Measurements from ENCODE around the gene SLC26A9. TPM values are rescaled to one million over a fixed set of nuclear protein-coding genes. Genes with fewer than 3 reads are reported as not detected.

Gene SLC26A9
- total RNA-seq, 1 donor from 2014 or later: not detected

DNA sequence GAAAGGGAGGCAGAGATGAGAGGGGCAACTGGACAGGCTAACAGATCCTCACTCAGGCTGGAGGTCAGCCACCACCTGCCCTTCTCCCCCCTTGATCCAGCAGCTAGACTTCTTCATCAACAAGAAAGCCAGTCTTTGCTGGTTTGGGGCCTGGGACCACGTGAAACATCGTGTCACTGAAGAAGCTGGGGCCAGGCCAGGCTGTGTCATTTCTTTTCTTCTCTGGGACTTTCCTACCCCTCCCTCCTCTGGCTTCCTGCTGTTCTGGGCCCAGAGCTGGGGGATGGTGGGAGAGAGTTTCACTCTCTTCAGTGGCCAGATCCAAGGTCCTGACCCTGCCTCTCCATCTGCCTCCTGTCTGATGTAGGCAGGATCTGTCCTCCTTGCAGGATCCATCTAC lies 18.1 kb upstream of the SLC26A9 start:
- no peak overlapping the region for H3K4me3 Mint-ChIP-seq

DNA sequence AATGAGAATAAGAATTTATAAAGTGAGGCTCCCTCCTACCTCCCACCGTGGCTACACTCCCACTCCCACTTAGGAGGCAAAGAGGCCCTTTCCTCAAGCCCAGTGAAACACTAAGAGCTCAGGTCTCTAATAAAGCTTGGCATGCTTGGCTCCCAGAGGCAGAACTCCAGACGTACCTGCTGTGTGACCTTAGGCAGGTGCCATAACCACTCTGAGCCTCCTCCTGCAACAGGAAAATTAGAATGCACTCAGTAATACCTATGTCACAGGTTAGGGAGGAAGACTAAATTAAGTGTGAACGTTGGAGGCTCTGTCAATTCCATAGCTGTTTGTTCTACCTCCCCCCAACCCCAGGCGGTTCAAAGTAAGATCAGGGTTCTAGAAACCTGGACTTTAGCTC lies 16.5 kb upstream of the SLC26A9 start:
- intact Hi-C loops (cut with micrococcal nuclease): no loop called here
- Mint-ChIP-seq H3K4me1 (no peaks in the 10 kb centered on the region), H3K27me3 (peaks cover 10% of the 10 kb centered on the region)

More for the DNA sequence above, 18.1 kb upstream of the SLC26A9 start:
- intact Hi-C loops (cut with micrococcal nuclease): no loop called here
- no peaks in the 10 kb centered on the region for H3K36me3 Mint-ChIP-seq (ENCODE audit: low read depth)
- POLR2A ChIA-PET: no interaction called here
- H3K4me1 Mint-ChIP-seq: no peaks in the 10 kb centered on the region
- no peak for TF ChIP-seq CTCF (IDR thresholded peaks at IDR 0.05)
- ATAC-seq (ENCODE audit: low read depth) (no peak), DNase-seq (no peak)
- H3K9me3 Mint-ChIP-seq: no peaks in the 10 kb centered on the region
- CTCF ChIA-PET: interaction anchor here (3.5 kb wide), 1 partner anchor 17 kb away, joined by 13 read pairs; no protein-coding TSS in a partner anchor
- no peak overlapping the region for H3K27ac Mint-ChIP-seq
- H3K27me3 Mint-ChIP-seq: peaks cover 8% of the 10 kb centered on the region

DNA sequence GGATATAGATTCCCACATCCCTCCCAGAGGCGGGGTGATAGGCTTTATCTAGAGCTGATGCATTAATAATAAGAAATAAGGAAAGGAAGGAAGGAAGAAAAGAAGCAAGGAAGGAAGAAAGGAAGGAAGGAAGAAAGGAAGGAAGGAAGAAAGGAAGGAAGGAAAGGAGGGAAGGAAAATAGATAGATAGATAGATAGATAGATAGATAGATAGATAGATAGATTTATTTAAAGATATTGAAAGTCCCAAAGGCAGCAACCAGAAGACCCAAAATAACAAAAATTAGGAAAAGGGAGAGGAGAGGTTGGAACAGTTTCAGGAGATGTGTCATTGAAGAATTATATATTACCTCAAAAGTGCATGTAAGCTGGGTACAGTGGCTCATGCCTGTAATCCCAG lies 12.2 kb upstream of the SLC26A9 start:
- Mint-ChIP-seq H3K27ac (no peak overlapping the region), H3K27me3 (peaks cover 8% of the 10 kb centered on the region), H3K4me3 (no peak overlapping the region), H3K9me3 (no peaks in the 10 kb centered on the region), H3K36me3 (ENCODE audit: low read depth) (no peaks in the 10 kb centered on the region), H3K4me1 (no peaks in the 10 kb centered on the region)
- intact Hi-C loops (cut with micrococcal nuclease): no loop called here
- TF ChIP-seq CTCF (IDR thresholded peaks at IDR 0.05): no peak
- DNase-seq (no peak), ATAC-seq (ENCODE audit: low read depth) (no peak)
- ChIA-PET POLR2A (no interaction called here), CTCF (no interaction called here)

More for the DNA sequence above, 16.5 kb upstream of the SLC26A9 start:
- DNase-seq (no peak), ATAC-seq (ENCODE audit: low read depth) (no peak)
- no peaks in the 10 kb centered on the region for H3K9me3 Mint-ChIP-seq
- no peak for TF ChIP-seq CTCF (IDR thresholded peaks at IDR 0.05)
- no peak overlapping the region for H3K27ac Mint-ChIP-seq
- H3K4me3 Mint-ChIP-seq: no peak overlapping the region
- no peaks in the 10 kb centered on the region for H3K36me3 Mint-ChIP-seq (ENCODE audit: low read depth)
- POLR2A ChIA-PET: no interaction called here
- CTCF ChIA-PET: interaction anchor here (3.5 kb wide), 1 partner anchor 18 kb away, joined by 13 read pairs; no protein-coding TSS in a partner anchor

- ChIA-PET CTCF (interaction anchor here (1.4 kb wide), 1 partner anchor 23 kb away, joined by 3 read pairs; no protein-coding TSS in a partner anchor), POLR2A (no interaction called here)
- no peak overlapping the region for H3K4me3 Mint-ChIP-seq
- no peak for TF ChIP-seq CTCF (IDR thresholded peaks at IDR 0.05)
- ATAC-seq (ENCODE audit: low read depth) (no peak), DNase-seq (no peak)
- H3K9me3 Mint-ChIP-seq: no peaks in the 10 kb centered on the region
- intact Hi-C loops (cut with micrococcal nuclease): no loop called here
- H3K36me3 Mint-ChIP-seq (ENCODE audit: low read depth): no peaks in the 10 kb centered on the region
- peaks cover 6% of the 10 kb centered on the region for H3K27me3 Mint-ChIP-seq
- H3K27ac Mint-ChIP-seq: no peak overlapping the region
- no peaks in the 10 kb centered on the region for H3K4me1 Mint-ChIP-seq
Measured at GRCh38 chr1:205954819-205955404, 11.7 kb upstream of the SLC26A9 start.

- H3K9me3 Mint-ChIP-seq: no peaks in the 10 kb centered on the region
Measured at GRCh38 chr1:205951746-205952145, 8.5 kb upstream of the SLC26A9 start.

More at GRCh38 chr1:205951746-205952145, 8.5 kb upstream of the SLC26A9 start:
- no peak for ATAC-seq (ENCODE audit: low read depth)
- no peak overlapping the region for H3K4me3 Mint-ChIP-seq
- intact Hi-C loops (cut with micrococcal nuclease): no loop called here
- no peak for DNase-seq
- ChIA-PET POLR2A (no interaction called here), CTCF (no interaction called here)
- H3K4me1 Mint-ChIP-seq: peaks cover 6% of the 10 kb centered on the region
- H3K27me3 Mint-ChIP-seq: peaks cover 2% of the 10 kb centered on the region
- H3K36me3 Mint-ChIP-seq (ENCODE audit: low read depth): no peaks in the 10 kb centered on the region
- TF ChIP-seq CTCF (IDR thresholded peaks at IDR 0.05): no peak
- H3K27ac Mint-ChIP-seq: no peak overlapping the region
